Prostate gland (tissue), 2 donors: ENCODE measurements around the gene OGDH. TPM values are rescaled to one million over a fixed set of nuclear protein-coding genes. Genes with fewer than 3 reads are reported as not detected.

Experiments
- DNase-seq: peaks from one replicate; pipeline ENCODE4 v3.0.0-alpha.2; 2019; ENCODE audit warnings: low spot score
- H3K27ac ChIP-seq, 2 donors: fragments of 200-600 bp; sonication (generic); 2 replicates each; pipeline ENCODE4 v1.5.1; 2017 to 2019
- H3K27me3 ChIP-seq: fragments of 200-600 bp; sonication (generic); replicated peaks from 2 replicates; pipeline ENCODE4 v1.5.1; 2019; ENCODE audit not compliant: insufficient read depth
- H3K36me3 ChIP-seq, 2 donors: fragments of 200-600 bp; sonication (generic); 1 replicate in 1 of 2; 2 replicates in 1 of 2; pipeline versions ENCODE4 v1.5.1 to v1.8.1; 2017 to 2019
- H3K4me1 ChIP-seq: fragments of 200-600 bp; sonication (generic); replicated peaks from 2 replicates; pipeline ENCODE4 v1.5.1; 2019
- H3K4me3 ChIP-seq, 2 donors: fragments of 200-600 bp; sonication (generic); 2 replicates each; pipeline ENCODE4 v1.5.1; 2017 to 2019
- H3K9me3 ChIP-seq: fragments of 200-600 bp; sonication (generic); 2 replicates; pipeline ENCODE4 v1.5.1; 2017
- POLR2A ChIP-seq: fragments of 450-650 bp; IDR thresholded peaks from one replicate; pipeline ENCODE4 v1.6.1; 2016; ENCODE audit warnings: antibody characterized with exemption, mild to moderate bottlenecking
- POLR2AphosphoS5 ChIP-seq: sonication (generic); formaldehyde crosslinking; IDR thresholded peaks from one replicate; pipeline ENCODE4 v1.6.1; 2017; ENCODE audit warnings: antibody characterized with exemption
- WGBS: methylation state at CpG from one replicate; pipeline ENCODE4 v1.1.5; 2018; 5-methylcytosine and 5-hydroxymethylcytosine counted together
- intact Hi-C: fragments of 100-400 bp; cut with DNase I; formaldehyde crosslinking; loops from one replicate; pipeline ENCODE4 v1.14.2; 2022
- total RNA-seq, 2 donors: library from RNA; depleted of rRNA; stranded (reverse); fragments of >200 nt; gene quantifications; one replicate each; pipeline ENCODE4 v1.1.0, GENCODE V29; 2016
- TF ChIP-seq, protein P1 (sequence below), 4 experiments: fragments of 200-600 bp in 2 of 4; fragments of 450-650 bp in 2 of 4; sonication (generic) in 2 of 4; IDR thresholded peaks; 1 replicate in 3 of 4; 2 replicates in 1 of 4; pipeline ENCODE4 v1.5.1; 2016 to 2019; ENCODE audit warnings: antibody characterized with exemption in 4 of 4, mild to moderate bottlenecking in 2 of 4, moderate library complexity in 2 of 4

OGDH gene
- total RNA-seq, 2 donors from 2014 or later: 70.4 to 96.9 TPM

- TF ChIP-seq POLR2A (no peak), POLR2AphosphoS5 (no peak)
- TF ChIP-seq, protein P1, sequence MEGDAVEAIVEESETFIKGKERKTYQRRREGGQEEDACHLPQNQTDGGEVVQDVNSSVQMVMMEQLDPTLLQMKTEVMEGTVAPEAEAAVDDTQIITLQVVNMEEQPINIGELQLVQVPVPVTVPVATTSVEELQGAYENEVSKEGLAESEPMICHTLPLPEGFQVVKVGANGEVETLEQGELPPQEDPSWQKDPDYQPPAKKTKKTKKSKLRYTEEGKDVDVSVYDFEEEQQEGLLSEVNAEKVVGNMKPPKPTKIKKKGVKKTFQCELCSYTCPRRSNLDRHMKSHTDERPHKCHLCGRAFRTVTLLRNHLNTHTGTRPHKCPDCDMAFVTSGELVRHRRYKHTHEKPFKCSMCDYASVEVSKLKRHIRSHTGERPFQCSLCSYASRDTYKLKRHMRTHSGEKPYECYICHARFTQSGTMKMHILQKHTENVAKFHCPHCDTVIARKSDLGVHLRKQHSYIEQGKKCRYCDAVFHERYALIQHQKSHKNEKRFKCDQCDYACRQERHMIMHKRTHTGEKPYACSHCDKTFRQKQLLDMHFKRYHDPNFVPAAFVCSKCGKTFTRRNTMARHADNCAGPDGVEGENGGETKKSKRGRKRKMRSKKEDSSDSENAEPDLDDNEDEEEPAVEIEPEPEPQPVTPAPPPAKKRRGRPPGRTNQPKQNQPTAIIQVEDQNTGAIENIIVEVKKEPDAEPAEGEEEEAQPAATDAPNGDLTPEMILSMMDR (IDR thresholded peaks at IDR 0.05): no peak
- intact Hi-C loops: no loop called here
- H3K27me3 ChIP-seq: no peaks in the 10 kb centered on the region
- H3K27ac ChIP-seq: no peak overlapping the region
- no peaks in the 10 kb centered on the region for H3K36me3 ChIP-seq
- DNase-seq: no peak
- no peak overlapping the region for H3K4me3 ChIP-seq
- H3K9me3 ChIP-seq: no peaks in the 10 kb centered on the region
- 94% methylated on average over 3 of the region's 3 CpGs for WGBS
- H3K4me1 ChIP-seq: no peaks in the 10 kb centered on the region
Observed at GRCh38 chr7:44667190-44667589, 60.8 kb downstream of the OGDH start.

- intact Hi-C loops: no loop called here
- no peaks in the 10 kb centered on the region for H3K27me3 ChIP-seq
- 67% methylated on average over 1 of the region's 1 CpG for WGBS
- H3K27ac ChIP-seq: no peak overlapping the region
- no peaks in the 10 kb centered on the region for H3K9me3 ChIP-seq
- no peak overlapping the region for H3K4me3 ChIP-seq
- no peaks in the 10 kb centered on the region for H3K4me1 ChIP-seq
- TF ChIP-seq POLR2AphosphoS5 (no peak), POLR2A (no peak)
- TF ChIP-seq, protein P1 (IDR thresholded peaks at IDR 0.05): no peak
- peaks cover 0 to 10% of the 10 kb centered on the region in 2 donors for H3K36me3 ChIP-seq
- DNase-seq: no peak
Observed at GRCh38 chr7:44671069-44671468, 64.6 kb downstream of the OGDH start.

- Histone ChIP-seq H3K9me3 (no peaks in the 10 kb centered on the region), H3K36me3 (peaks cover 0 to 10% of the 10 kb centered on the region in 2 donors), H3K4me1 (no peaks in the 10 kb centered on the region), H3K4me3 (no peak overlapping the region), H3K27ac (no peak overlapping the region), H3K27me3 (no peaks in the 10 kb centered on the region)
- WGBS: 100% methylated on average over 2 of the region's 2 CpGs
- intact Hi-C loops: no loop called here
- TF ChIP-seq, protein P1 (IDR thresholded peaks at IDR 0.05): no peak
- TF ChIP-seq POLR2A: no peak
- no peak for TF ChIP-seq POLR2AphosphoS5
- no peak for DNase-seq
Observed at GRCh38 chr7:44673324-44673723, 66.9 kb downstream of the OGDH start.

DNA sequence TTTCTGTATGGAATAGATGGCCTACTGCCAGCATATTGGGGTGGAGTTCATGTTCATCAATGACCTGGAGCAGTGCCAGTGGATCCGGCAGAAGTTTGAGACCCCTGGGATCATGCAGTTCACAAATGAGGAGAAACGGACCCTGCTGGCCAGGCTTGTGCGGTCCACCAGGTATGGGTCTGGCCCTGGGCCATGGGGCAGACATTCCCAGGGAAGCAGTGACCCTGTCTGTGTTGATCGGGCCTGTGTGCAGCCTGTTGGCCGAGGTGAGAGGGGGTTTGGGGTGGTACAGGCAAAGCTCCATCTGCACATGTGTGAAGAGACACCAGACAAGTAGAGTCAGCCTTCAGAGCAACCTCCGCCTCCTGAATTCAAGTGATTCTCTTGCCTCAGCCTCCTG, 67.3 kb downstream of the OGDH start:
- no peak for DNase-seq
- H3K36me3 ChIP-seq: peaks cover 0 to 10% of the 10 kb centered on the region in 2 donors
- WGBS: 92% methylated on average over 6 of the region's 6 CpGs

DNA sequence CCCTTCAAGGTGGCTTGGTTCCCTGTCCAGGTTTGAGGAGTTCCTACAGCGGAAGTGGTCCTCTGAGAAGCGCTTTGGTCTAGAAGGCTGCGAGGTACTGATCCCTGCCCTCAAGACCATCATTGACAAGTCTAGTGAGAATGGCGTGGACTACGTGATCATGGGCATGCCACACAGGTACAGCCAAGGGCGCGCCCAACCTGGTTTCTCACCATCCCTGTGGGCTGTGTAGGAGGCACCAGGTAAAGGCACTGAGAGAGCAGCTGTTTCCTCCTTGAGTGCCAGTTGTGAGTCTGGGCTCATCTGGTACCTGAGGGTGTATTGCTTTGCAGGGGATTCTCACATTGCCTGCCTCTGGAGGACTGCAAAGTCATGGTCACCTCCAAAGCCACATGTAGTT, 68.0 kb downstream of the OGDH start:
- no peaks in the 10 kb centered on the region for H3K4me1 ChIP-seq
- WGBS: 96% methylated on average over 7 of the region's 7 CpGs
- no peaks in the 10 kb centered on the region for H3K27me3 ChIP-seq
- H3K27ac ChIP-seq: no peak overlapping the region
- no peak overlapping the region for H3K4me3 ChIP-seq
- intact Hi-C loops: no loop called here
- H3K36me3 ChIP-seq: peaks cover 0 to 10% of the 10 kb centered on the region in 2 donors
- H3K9me3 ChIP-seq: no peaks in the 10 kb centered on the region
- no peak for DNase-seq
- no peak for TF ChIP-seq POLR2AphosphoS5
- no peak for TF ChIP-seq POLR2A

More for the DNA sequence above, 67.3 kb downstream of the OGDH start:
- no peak overlapping the region for H3K27ac ChIP-seq
- H3K27me3 ChIP-seq: no peaks in the 10 kb centered on the region
- intact Hi-C loops: no loop called here
- no peaks in the 10 kb centered on the region for H3K9me3 ChIP-seq
- TF ChIP-seq, protein P1 (IDR thresholded peaks at IDR 0.05): no peak
- no peak for TF ChIP-seq POLR2A
- no peak for TF ChIP-seq POLR2AphosphoS5
- no peak overlapping the region for H3K4me3 ChIP-seq
- no peaks in the 10 kb centered on the region for H3K4me1 ChIP-seq
